Brain microvascular endothelial cell (primary cell): ENCODE measurements around the gene CFHR1.
A peak's percentile ranks its signal among the peaks of the same experiment; 100 is the strongest.
"Not testable (repeated sequence)": the region's sequence is repeated elsewhere in the genome, so short reads cannot be mapped to it uniquely, and the experiment has no call there.

Experiments used
- DNase-seq: peaks from one replicate; pipeline ENCODE4 v3.0.0-alpha.2; 2020
- H3K27ac ChIP-seq: fragments of 250-450 bp; sonication (Bioruptor Pico); 2 replicates; pipeline ENCODE4 v1.5.1; 2020; ENCODE audit warnings: mild to moderate bottlenecking, moderate library complexity
- H3K27me3 ChIP-seq: fragments of 250-450 bp; sonication (Bioruptor Pico); replicated peaks from 2 replicates; pipeline ENCODE4 v1.5.1; 2020; ENCODE audit warnings: mild to moderate bottlenecking
- H3K36me3 ChIP-seq: fragments of 250-450 bp; sonication (Bioruptor Pico); replicated peaks from 2 replicates; pipeline ENCODE4 v1.5.1; 2020; ENCODE audit warnings: mild to moderate bottlenecking
- H3K4me3 ChIP-seq: 2 replicates; pipeline ENCODE4 v1.5.1; 2011; ENCODE audit warnings: low read depth, mild to moderate bottlenecking, control low read depth, low read length, moderate library complexity
- CTCF ChIP-seq: IDR thresholded peaks from 2 replicates; pipeline ENCODE4 v1.5.1; 2011; ENCODE audit warnings: low read depth, mild to moderate bottlenecking, moderate library complexity, low read length, control low read depth, inconsistent platforms; ENCODE audit errors: missing control alignments
- in situ Hi-C: cut with HindIII; loops from 2 replicates; pipeline ENCODE4 v1.10.0; 2017; ENCODE audit warnings: low sequenced_read_pairs, low pct_ligation_motif_present

Gene CFHR1

DNA sequence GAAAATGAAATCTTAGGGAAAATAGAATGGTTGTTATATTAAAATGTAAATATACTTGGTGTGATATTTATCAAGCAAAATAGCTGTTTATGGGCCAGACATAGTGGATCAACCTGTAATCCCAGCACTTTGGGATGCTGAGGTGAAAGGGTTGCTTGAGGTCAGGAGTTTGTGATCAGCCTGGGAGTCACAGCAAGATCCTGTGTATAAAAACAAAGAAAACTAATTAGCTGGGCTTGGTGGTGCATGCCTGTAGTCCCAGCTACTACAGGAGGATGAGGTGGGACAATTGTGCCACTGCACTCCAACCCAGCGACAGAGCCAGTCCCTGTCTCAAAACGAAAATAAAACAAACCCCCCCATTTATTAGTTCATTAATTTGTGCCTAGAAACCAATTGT, 21.6 kb upstream of the CFHR1 start:
- in situ Hi-C loops, result no loop called here
- no peak for DNase-seq
- Histone ChIP-seq H3K4me3 (no peak overlapping the region), H3K27ac (no peak overlapping the region), H3K36me3 (no peaks in the 10 kb centered on the region), H3K27me3 (no peaks in the 10 kb centered on the region)
- TF ChIP-seq CTCF, result no peak

GRCh38 chr1:196801920-196802319, 17.6 kb upstream of the CFHR1 start:
- peak; percentile 4 for DNase-seq
- H3K4me3 ChIP-seq, in situ Hi-C loops, H3K27me3 ChIP-seq, H3K27ac ChIP-seq, H3K36me3 ChIP-seq: not testable (repeated sequence)

- no peak for DNase-seq
- Histone ChIP-seq H3K36me3 (no peaks in the 10 kb centered on the region), H3K4me3 (no peak overlapping the region), H3K27me3 (no peaks in the 10 kb centered on the region), H3K27ac (no peak overlapping the region)
- in situ Hi-C loops, result no loop called here
- TF ChIP-seq CTCF, result no peak
Measured at GRCh38 chr1:196808529-196809235, 10.8 kb upstream of the CFHR1 start.

- H3K36me3 ChIP-seq, H3K4me3 ChIP-seq, in situ Hi-C loops, DNase-seq, H3K27ac ChIP-seq, H3K27me3 ChIP-seq: not testable (repeated sequence)
Measured at GRCh38 chr1:196817442-196817841, 2.1 kb upstream of the CFHR1 start.

DNA sequence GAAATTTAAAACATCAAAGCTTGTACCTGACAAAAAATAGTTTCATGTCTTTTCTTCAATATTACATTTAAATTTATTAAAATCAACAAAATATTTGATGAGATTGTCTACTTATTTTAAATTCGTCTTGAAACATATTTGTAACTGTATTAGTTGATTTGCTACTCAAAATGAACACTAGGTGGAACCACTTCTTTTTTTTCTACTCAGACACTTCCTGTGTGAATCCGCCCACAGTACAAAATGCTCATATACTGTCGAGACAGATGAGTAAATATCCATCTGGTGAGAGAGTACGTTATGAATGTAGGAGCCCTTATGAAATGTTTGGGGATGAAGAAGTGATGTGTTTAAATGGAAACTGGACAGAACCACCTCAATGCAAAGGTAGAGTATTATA, 8.3 kb downstream of the CFHR1 start:
- H3K4me3 ChIP-seq, H3K27me3 ChIP-seq, H3K27ac ChIP-seq, H3K36me3 ChIP-seq, in situ Hi-C loops: not testable (repeated sequence)
- TF ChIP-seq CTCF, result peak; percentile 16
- peak; percentile 37 for DNase-seq

- H3K4me3 ChIP-seq, H3K27ac ChIP-seq, H3K36me3 ChIP-seq, DNase-seq, H3K27me3 ChIP-seq, in situ Hi-C loops: not testable (repeated sequence)
Measured at GRCh38 chr1:196849613-196850492, 30.3 kb downstream of the CFHR1 start.

DNA sequence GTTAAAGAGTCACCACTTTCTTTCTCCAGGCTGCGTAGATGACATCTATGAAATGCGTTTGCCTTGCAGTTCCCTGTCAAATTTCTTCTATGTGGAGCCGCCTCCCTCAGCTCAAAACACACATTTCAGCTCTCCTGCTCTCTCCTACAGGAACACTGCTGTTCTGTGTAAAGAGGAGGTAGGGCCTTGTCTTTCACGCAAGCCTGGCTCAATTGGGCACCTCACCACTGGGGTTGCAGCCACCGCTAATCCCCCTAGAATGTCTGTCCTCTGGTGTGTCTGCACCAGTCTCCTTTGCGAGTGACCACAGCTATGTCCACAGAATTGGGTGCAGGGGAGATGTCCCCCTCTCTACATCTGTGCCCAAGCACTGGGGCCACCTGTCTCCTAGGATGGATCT, 36.5 kb downstream of the CFHR1 start:
- Histone ChIP-seq H3K36me3 (no peaks in the 10 kb centered on the region), H3K27me3 (no peaks in the 10 kb centered on the region), H3K4me3 (no peak overlapping the region), H3K27ac (no peak overlapping the region)
- no peak for DNase-seq
- in situ Hi-C loops, result no loop called here
- no peak for TF ChIP-seq CTCF
